BLaER1 treated with 17β-estradiol and CSF1 and Interleukin-3, amounts not matched to agents 10 nM and 100 nM (cell line): ENCODE data around the gene PHACTR3.

Experiments used
- H3K27ac ChIP-seq, 11 experiments: shearing (Covaris generic); formaldehyde crosslinking; 2 replicates each; pipeline ENCODE4 v1.8.1; 2022
- H3K27me3 ChIP-seq, 11 experiments: shearing (Covaris generic); formaldehyde crosslinking; 2 replicates each; pipeline ENCODE4 v1.8.1; 2022
- H3K36me3 ChIP-seq, 11 experiments: shearing (Covaris generic); formaldehyde crosslinking; 2 replicates each; pipeline ENCODE4 v1.8.1; 2022
- H3K4me1 ChIP-seq, 10 experiments: shearing (Covaris generic); formaldehyde crosslinking; 2 replicates each; pipeline ENCODE4 v1.8.1; 2022
- H3K4me2 ChIP-seq, 11 experiments: shearing (Covaris generic); formaldehyde crosslinking; 2 replicates each; pipeline ENCODE4 v1.8.1; 2022
- H3K4me3 ChIP-seq, 10 experiments: shearing (Covaris generic); formaldehyde crosslinking; 2 replicates each; pipeline ENCODE4 v1.8.1; 2022
- H3K9ac ChIP-seq, 11 experiments: shearing (Covaris generic); formaldehyde crosslinking; 2 replicates each; pipeline ENCODE4 v1.8.1; 2022
- H3K9me3 ChIP-seq, 11 experiments: shearing (Covaris generic); formaldehyde crosslinking; replicated peaks in 1 of 11; 2 replicates each; pipeline ENCODE4 v1.8.1; 2022
- H4K20me1 ChIP-seq, 11 experiments: shearing (Covaris generic); formaldehyde crosslinking; 2 replicates each; pipeline ENCODE4 v1.8.1; 2022
- Cebpa-rat ChIP-seq, 11 experiments: shearing (Covaris generic); IDR thresholded peaks; 2 replicates each; pipeline ENCODE4 v1.8.1; 2022

PHACTR3 gene

DNA sequence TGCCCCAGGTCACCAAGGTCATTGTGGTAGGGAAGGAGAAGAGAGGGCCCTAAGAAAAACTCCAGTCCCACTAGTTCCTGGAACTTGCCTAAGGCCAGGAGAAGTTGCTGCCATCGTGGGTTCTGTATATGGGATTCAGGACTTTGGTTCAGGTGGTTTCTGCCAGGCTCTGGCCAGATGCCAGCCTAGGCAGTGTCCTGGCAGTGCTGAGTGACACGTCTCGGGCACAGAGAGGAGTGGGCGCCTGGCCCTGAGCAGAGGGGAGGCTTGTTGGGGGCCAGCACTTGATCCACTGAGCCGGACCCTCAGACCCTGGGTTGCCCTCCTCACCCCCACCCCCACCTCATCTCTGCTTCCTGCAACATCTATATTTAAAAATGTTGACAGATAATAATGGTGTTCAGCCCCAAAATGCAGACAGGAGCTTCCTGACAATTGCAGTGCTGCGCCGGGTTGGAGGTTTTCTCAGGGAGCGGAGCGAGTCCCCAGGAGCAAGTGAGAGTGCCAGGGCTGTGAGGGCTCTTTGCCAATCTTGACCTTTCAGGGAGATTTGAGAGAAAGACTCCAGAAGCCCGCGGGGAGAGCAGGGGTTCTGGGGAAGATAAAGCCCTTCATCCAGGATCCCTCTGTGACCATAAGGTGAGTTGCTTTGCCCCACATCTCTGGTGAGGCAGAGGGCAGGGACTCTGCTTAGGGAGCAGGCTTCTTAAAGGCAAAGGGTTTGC lies 71.9 kb downstream of the PHACTR3 start:
- no peak overlapping the region for H3K4me3 ChIP-seq
- peak overlapping the region in 6 of 11 experiments; percentile 5 to 34 (median 12); a peak in 6 of 22 replicates for H3K27ac ChIP-seq
- peak overlapping the region; percentile 34 to 75 (median 55); a peak in 20 of 22 replicates for H3K4me2 ChIP-seq
- H3K9me3 ChIP-seq = no peaks in the 10 kb centered on the region
- H3K9ac ChIP-seq = peak overlapping the region in 4 of 11 experiments; percentile 10 to 54 (median 29); a peak in 3 of 22 replicates
- no peaks in the 10 kb centered on the region for H3K27me3 ChIP-seq
- peaks cover 40 to 96% (median 76%) of the 10 kb centered on the region in 10 experiments for H3K4me1 ChIP-seq
- peaks cover 0 to 90% (median 9%) of the 10 kb centered on the region in 11 experiments; a peak in 11 of 22 replicates for H3K36me3 ChIP-seq
- H4K20me1 ChIP-seq = peaks cover 0 to 100% (median 36%) of the 10 kb centered on the region in 11 experiments; a peak in 16 of 22 replicates
- TF ChIP-seq Cebpa-rat (IDR thresholded peaks at IDR 0.05) = no peak

- Histone ChIP-seq H3K4me2 (peak overlapping the region in 9 of 11 experiments; percentile 39 to 75 (median 59); a peak in 16 of 22 replicates), H3K4me3 (no peak overlapping the region), H3K9me3 (no peaks in the 10 kb centered on the region), H3K4me1 (peaks cover 37 to 95% (median 72%) of the 10 kb centered on the region in 10 experiments), H3K27ac (peak overlapping the region in 5 of 11 experiments; percentile 5 to 25 (median 12); a peak in 6 of 22 replicates), H4K20me1 (peaks cover 0 to 100% (median 30%) of the 10 kb centered on the region in 11 experiments; a peak in 16 of 22 replicates), H3K9ac (peak overlapping the region in 3 of 11 experiments; percentile 10 to 54 (median 46); a peak in 1 of 22 replicates), H3K36me3 (peaks cover 0 to 89% (median 9%) of the 10 kb centered on the region in 11 experiments; a peak in 11 of 22 replicates), H3K27me3 (no peaks in the 10 kb centered on the region)
- TF ChIP-seq Cebpa-rat (IDR thresholded peaks at IDR 0.05) = no peak
These were observed 72.5 kb downstream of the PHACTR3 start for GRCh38 chr20:59676851-59677182.

GRCh38 chr20:59677586-59677985 lies 73.2 kb downstream of the PHACTR3 start:
- no peaks in the 10 kb centered on the region for H3K27me3 ChIP-seq
- peaks cover 0 to 100% (median 32%) of the 10 kb centered on the region in 11 experiments; a peak in 16 of 22 replicates for H4K20me1 ChIP-seq
- peak overlapping the region in 7 of 11 experiments; percentile 10 to 75 (median 59); a peak in 8 of 22 replicates for H3K4me2 ChIP-seq
- peaks cover 29 to 95% (median 70%) of the 10 kb centered on the region in 10 experiments for H3K4me1 ChIP-seq
- no peak for TF ChIP-seq Cebpa-rat (IDR thresholded peaks at IDR 0.05)
- no peak overlapping the region for H3K4me3 ChIP-seq
- no peak overlapping the region for H3K27ac ChIP-seq
- no peaks in the 10 kb centered on the region for H3K9me3 ChIP-seq
- H3K36me3 ChIP-seq = peaks cover 0 to 87% (median 9%) of the 10 kb centered on the region in 11 experiments; a peak in 11 of 22 replicates
- H3K9ac ChIP-seq = no peak overlapping the region

DNA sequence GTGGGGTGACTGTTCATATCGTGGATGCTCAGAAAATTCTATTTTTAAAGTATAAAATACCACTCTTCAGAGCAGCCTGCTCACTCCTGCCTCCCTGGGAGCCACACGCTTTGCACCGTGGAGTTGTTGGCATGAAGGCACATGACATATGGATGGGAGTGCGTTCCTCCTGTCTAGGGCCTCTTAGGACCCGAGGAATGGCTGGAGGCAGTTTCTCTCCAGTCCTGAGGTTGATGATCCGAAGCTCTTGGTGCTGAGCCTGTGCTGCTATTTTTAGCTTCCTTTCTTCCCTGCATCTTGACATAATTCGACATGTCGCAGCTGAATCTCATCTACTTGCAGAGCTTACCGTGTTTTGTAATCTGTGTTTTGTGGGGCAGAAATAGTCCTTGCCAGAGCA lies 73.9 kb downstream of the PHACTR3 start:
- Histone ChIP-seq H3K27me3 (no peaks in the 10 kb centered on the region), H4K20me1 (peaks cover 0 to 100% (median 39%) of the 10 kb centered on the region in 11 experiments; a peak in 16 of 22 replicates), H3K9ac (no peak overlapping the region), H3K4me3 (no peak overlapping the region), H3K27ac (no peak overlapping the region), H3K36me3 (peaks cover 0 to 87% (median 9%) of the 10 kb centered on the region in 11 experiments; a peak in 11 of 22 replicates), H3K4me1 (peaks cover 22 to 95% (median 70%) of the 10 kb centered on the region in 10 experiments), H3K4me2 (peak overlapping the region in 6 of 11 experiments; percentile 10 to 75 (median 24); a peak in 7 of 22 replicates), H3K9me3 (no peaks in the 10 kb centered on the region)
- no peak for TF ChIP-seq Cebpa-rat (IDR thresholded peaks at IDR 0.05)

DNA sequence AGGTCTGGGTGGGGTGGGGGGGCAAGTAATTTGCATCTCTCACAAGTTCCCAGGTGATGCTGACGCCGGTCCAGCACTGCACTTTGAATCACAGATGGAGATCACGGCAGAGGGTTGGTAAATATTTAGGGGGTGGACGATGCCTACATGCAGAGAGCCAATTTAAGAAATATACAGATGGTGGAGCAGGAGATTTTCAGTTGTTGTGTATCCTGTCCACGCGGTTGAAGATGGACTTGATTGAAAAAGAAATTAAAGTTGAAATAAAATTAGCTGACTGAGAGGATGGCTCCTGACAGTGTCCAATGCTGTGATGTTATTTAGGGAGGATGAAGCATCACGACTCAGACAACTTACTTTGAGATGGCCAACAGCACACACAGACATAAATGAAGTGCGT lies 74.6 kb downstream of the PHACTR3 start:
- TF ChIP-seq Cebpa-rat (IDR thresholded peaks at IDR 0.05) = no peak
- Histone ChIP-seq H3K27ac (no peak overlapping the region), H4K20me1 (peaks cover 0 to 100% (median 40%) of the 10 kb centered on the region in 11 experiments; a peak in 16 of 22 replicates), H3K9me3 (no peaks in the 10 kb centered on the region), H3K36me3 (peaks cover 0 to 85% (median 9%) of the 10 kb centered on the region in 11 experiments; a peak in 11 of 22 replicates), H3K4me2 (peak overlapping the region in 4 of 11 experiments; percentile 6 to 11 (median 10); a peak in 5 of 22 replicates), H3K9ac (no peak overlapping the region), H3K27me3 (no peaks in the 10 kb centered on the region), H3K4me1 (peaks cover 15 to 95% (median 70%) of the 10 kb centered on the region in 10 experiments), H3K4me3 (no peak overlapping the region)

GRCh38 chr20:59680148-59680650 lies 75.9 kb downstream of the PHACTR3 start:
- Histone ChIP-seq H3K4me1 (peaks cover 14 to 97% (median 74%) of the 10 kb centered on the region in 10 experiments), H3K4me2 (peak overlapping the region in 4 of 11 experiments; percentile 6 to 17 (median 10); a peak in 5 of 22 replicates), H3K27me3 (no peaks in the 10 kb centered on the region), H3K9ac (no peak overlapping the region), H3K36me3 (peaks cover 0 to 95% (median 16%) of the 10 kb centered on the region in 11 experiments; a peak in 13 of 22 replicates), H3K4me3 (no peak overlapping the region), H3K27ac (peak overlapping the region in 1 of 11 experiments; percentile 3; a peak in 2 of 22 replicates), H4K20me1 (peaks cover 0 to 100% (median 50%) of the 10 kb centered on the region in 11 experiments; a peak in 16 of 22 replicates), H3K9me3 (peaks cover 0 to 9% (median 0%) of the 10 kb centered on the region in 11 experiments; a peak in 3 of 22 replicates)
- no peak for TF ChIP-seq Cebpa-rat (IDR thresholded peaks at IDR 0.05)

GRCh38 chr20:59680852-59681251 lies 76.5 kb downstream of the PHACTR3 start:
- Histone ChIP-seq H3K36me3 (peaks cover 0 to 95% (median 23%) of the 10 kb centered on the region in 11 experiments; a peak in 14 of 22 replicates), H3K4me1 (peaks cover 8 to 97% (median 74%) of the 10 kb centered on the region in 10 experiments), H3K4me2 (peak overlapping the region in 1 of 11 experiments; percentile 20; a peak in 1 of 22 replicates), H4K20me1 (peaks cover 0 to 100% (median 48%) of the 10 kb centered on the region in 11 experiments; a peak in 15 of 22 replicates), H3K27ac (no peak overlapping the region), H3K27me3 (no peaks in the 10 kb centered on the region), H3K9ac (no peak overlapping the region), H3K9me3 (peaks cover 0 to 16% (median 0%) of the 10 kb centered on the region in 11 experiments; a peak in 6 of 22 replicates), H3K4me3 (no peak overlapping the region)
- no peak for TF ChIP-seq Cebpa-rat (IDR thresholded peaks at IDR 0.05)

- peak overlapping the region in 8 of 11 experiments; percentile 6 to 73 (median 66); a peak in 13 of 22 replicates for H3K4me2 ChIP-seq
- peaks cover 0 to 21% (median 0%) of the 10 kb centered on the region in 11 experiments; a peak in 6 of 22 replicates for H3K9me3 ChIP-seq
- no peak for TF ChIP-seq Cebpa-rat (IDR thresholded peaks at IDR 0.05)
- no peak overlapping the region for H3K4me3 ChIP-seq
- 0 out of 22 replicates have a peak overlapping the region, but pooled peaks of 1 of the 11 experiments have one; percentile 9 for H3K9ac ChIP-seq
- peaks cover 0 to 82% (median 24%) of the 10 kb centered on the region in 11 experiments; a peak in 14 of 22 replicates for H3K36me3 ChIP-seq
- H3K27me3 ChIP-seq = no peaks in the 10 kb centered on the region; a peak in 1 of 22 replicates
- H3K4me1 ChIP-seq = peaks cover 6 to 96% (median 68%) of the 10 kb centered on the region in 10 experiments; a peak in 19 of 20 replicates
- H3K27ac ChIP-seq = 0 out of 22 replicates have a peak overlapping the region, but pooled peaks of 1 of the 11 experiments have one; percentile 10
- H4K20me1 ChIP-seq = peaks cover 0 to 100% (median 30%) of the 10 kb centered on the region in 11 experiments; a peak in 15 of 22 replicates
These were observed 78.3 kb downstream of the PHACTR3 start for GRCh38 chr20:59682603-59683002.
